ENCODE data around the gene IRF7. TPM values are rescaled to one million over a fixed set of nuclear protein-coding genes. Genes with fewer than 3 reads are reported as not detected.

IRF7 gene
- total and polyA plus RNA-seq, 8 donors, result 9.8 to 50.4 (median 14.3) TPM

DNA sequence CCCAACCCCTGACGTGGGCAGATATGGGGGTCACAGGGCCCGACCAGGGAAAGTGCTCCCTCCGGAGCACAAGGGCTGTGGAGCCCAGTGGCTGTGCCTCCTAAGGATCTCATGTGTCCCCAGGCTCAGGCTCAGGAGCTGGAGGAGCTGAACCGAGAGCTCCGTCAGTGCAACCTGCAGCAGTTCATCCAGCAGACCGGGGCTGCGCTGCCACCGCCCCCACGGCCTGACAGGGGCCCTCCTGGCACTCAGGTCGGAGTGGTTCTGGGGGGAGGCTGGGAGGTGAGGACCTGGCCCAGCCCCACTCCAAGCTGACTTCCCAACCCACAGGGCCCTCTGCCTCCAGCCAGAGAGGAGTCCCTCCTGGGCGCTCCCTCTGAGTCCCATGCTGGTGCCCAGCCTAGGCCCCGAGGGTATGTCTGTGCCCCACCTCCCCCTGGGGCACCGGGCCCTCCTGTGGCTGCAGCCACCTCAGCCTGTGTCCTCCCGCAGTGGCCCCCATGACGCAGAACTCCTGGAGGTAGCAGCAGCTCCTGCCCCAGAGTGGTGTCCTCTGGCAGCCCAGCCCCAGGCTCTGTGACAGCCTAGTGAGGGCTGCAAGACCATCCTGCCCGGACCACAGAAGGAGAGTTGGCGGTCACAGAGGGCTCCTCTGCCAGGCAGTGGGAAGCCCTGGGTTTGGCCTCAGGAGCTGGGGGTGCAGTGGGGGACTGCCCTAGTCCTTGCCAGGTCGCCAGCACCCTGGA is 52.5 kb downstream of the IRF7 start:
- peaks cover 0 to 13% of the 10 kb centered on the region in 2 donors for H3K36me3 ChIP-seq
- DNase-seq (peak in 1 of 4 donors; percentile 78), ATAC-seq (no peak)
- peaks cover 7 to 42% of the 10 kb centered on the region in 2 donors for H3K4me1 ChIP-seq
- peak overlapping the region in 1 of 2 donors; percentile 89 for H3K4me3 ChIP-seq
- TF ChIP-seq, protein P1, sequence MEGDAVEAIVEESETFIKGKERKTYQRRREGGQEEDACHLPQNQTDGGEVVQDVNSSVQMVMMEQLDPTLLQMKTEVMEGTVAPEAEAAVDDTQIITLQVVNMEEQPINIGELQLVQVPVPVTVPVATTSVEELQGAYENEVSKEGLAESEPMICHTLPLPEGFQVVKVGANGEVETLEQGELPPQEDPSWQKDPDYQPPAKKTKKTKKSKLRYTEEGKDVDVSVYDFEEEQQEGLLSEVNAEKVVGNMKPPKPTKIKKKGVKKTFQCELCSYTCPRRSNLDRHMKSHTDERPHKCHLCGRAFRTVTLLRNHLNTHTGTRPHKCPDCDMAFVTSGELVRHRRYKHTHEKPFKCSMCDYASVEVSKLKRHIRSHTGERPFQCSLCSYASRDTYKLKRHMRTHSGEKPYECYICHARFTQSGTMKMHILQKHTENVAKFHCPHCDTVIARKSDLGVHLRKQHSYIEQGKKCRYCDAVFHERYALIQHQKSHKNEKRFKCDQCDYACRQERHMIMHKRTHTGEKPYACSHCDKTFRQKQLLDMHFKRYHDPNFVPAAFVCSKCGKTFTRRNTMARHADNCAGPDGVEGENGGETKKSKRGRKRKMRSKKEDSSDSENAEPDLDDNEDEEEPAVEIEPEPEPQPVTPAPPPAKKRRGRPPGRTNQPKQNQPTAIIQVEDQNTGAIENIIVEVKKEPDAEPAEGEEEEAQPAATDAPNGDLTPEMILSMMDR (IDR thresholded peaks at IDR 0.05), result no peak
- H3K27me3 ChIP-seq, result peaks cover 0 to 23% of the 10 kb centered on the region in 2 donors
- H3K9me3 ChIP-seq, result no peaks in the 10 kb centered on the region
- H3K27ac ChIP-seq, result no peak overlapping the region
- intact Hi-C loops (cut with DNase I), result no loop called here

Small RNA genes within 50 kb of the gene (microRNA-seq; reads per million reads assigned to microRNA genes)
- 51.4 to 120 reads per million in 2 donors for gene MIR210

Other genes starting within 250 kb of the IRF7 start
- 1 to 10 TPM; 1.4 to 2.3 TPM for gene B4GALNT4, start 246.5 kb downstream of the IRF7 start, total RNA-seq
- gene B4GALNT4, start 246.5 kb downstream of the IRF7 start, polyA plus RNA-seq (ENCODE audit: insufficient read length in 6 of 6), result 10 to 100 TPM; 47.9 to 78.7 (median 59.0) TPM
- gene PKP3, start 221.7 kb downstream of the IRF7 start, total RNA-seq, result 10 to 100 TPM; 43.3 to 48.6 TPM
- gene PKP3, start 221.7 kb downstream of the IRF7 start, polyA plus RNA-seq (ENCODE audit: insufficient read length in 6 of 6), result 10 to 100 TPM; 11.0 to 15.5 (median 12.6) TPM
- gene SIGIRR, start 201.0 kb downstream of the IRF7 start, total RNA-seq, result 10 to 100 TPM; 59.0 to 74.8 TPM
- gene SIGIRR, start 201.0 kb downstream of the IRF7 start, polyA plus RNA-seq (ENCODE audit: insufficient read length in 6 of 6), result 10 to 100 TPM; 24.2 to 43.7 (median 30.3) TPM
- 10 to 100 TPM; 20.2 to 28.0 TPM for gene ANO9, start 173.9 kb downstream of the IRF7 start, total RNA-seq
- gene ANO9, start 173.9 kb downstream of the IRF7 start, polyA plus RNA-seq (ENCODE audit: insufficient read length in 6 of 6), result 1 to 10 TPM; 4.0 to 9.5 (median 7.3) TPM
- 10 to 100 TPM; 25.6 to 27.9 TPM for gene PTDSS2, start 165.7 kb downstream of the IRF7 start, total RNA-seq
- gene PTDSS2, start 165.7 kb downstream of the IRF7 start, polyA plus RNA-seq (ENCODE audit: insufficient read length in 6 of 6), result 10 to 100 TPM; 21.5 to 30.3 (median 24.8) TPM
- gene RNH1, start 108.7 kb downstream of the IRF7 start, total RNA-seq, result 100 to 1,000 TPM; 185 to 243 TPM
- gene RNH1, start 108.7 kb downstream of the IRF7 start, polyA plus RNA-seq (ENCODE audit: insufficient read length in 6 of 6), result 100 to 1,000 TPM in 1 of 6 donors, 10 to 100 TPM in 5; 69.3 to 112 (median 88.3) TPM
- gene HRAS, start 80.4 kb downstream of the IRF7 start, total RNA-seq, result 10 to 100 TPM; 43.2 to 52.4 TPM
- 10 to 100 TPM; 32.4 to 40.6 (median 37.1) TPM for gene HRAS, start 80.4 kb downstream of the IRF7 start, polyA plus RNA-seq (ENCODE audit: insufficient read length in 6 of 6)
- 1 to 10 TPM; 1.8 to 3.1 TPM for gene LRRC56, start 78.4 kb downstream of the IRF7 start, total RNA-seq
- gene LRRC56, start 78.4 kb downstream of the IRF7 start, polyA plus RNA-seq (ENCODE audit: insufficient read length in 6 of 6), result 1 to 10 TPM; 2.1 to 4.7 (median 2.9) TPM
- 1 to 10 TPM; 4.1 to 4.5 TPM for gene LMNTD2, start 55.2 kb downstream of the IRF7 start, total RNA-seq
- gene LMNTD2, start 55.2 kb downstream of the IRF7 start, polyA plus RNA-seq (ENCODE audit: insufficient read length in 6 of 6), result 1 to 10 TPM; 1.6 to 5.2 (median 2.5) TPM
- gene RASSF7, start 55.0 kb downstream of the IRF7 start, total RNA-seq, result 10 to 100 TPM; 42.1 to 57.2 TPM
- gene RASSF7, start 55.0 kb downstream of the IRF7 start, polyA plus RNA-seq (ENCODE audit: insufficient read length in 6 of 6), result 10 to 100 TPM; 17.6 to 31.1 (median 26.3) TPM
- 10 to 100 TPM; 23.9 to 32.7 TPM for gene PHRF1, start 39.5 kb downstream of the IRF7 start, total RNA-seq
- 10 to 100 TPM; 18.6 to 29.5 (median 23.5) TPM for gene PHRF1, start 39.5 kb downstream of the IRF7 start, polyA plus RNA-seq (ENCODE audit: insufficient read length in 6 of 6)
- gene CDHR5, start 9.0 kb upstream of the IRF7 start, total RNA-seq, result not detected
- gene CDHR5, start 9.0 kb upstream of the IRF7 start, polyA plus RNA-seq (ENCODE audit: insufficient read length in 6 of 6), result under 1 TPM; 0.46 to 0.77 (median 0.69) TPM
- gene SCT, start 11.2 kb upstream of the IRF7 start, total RNA-seq, result not detected
- 1 to 10 TPM; 1.6 to 3.0 (median 2.5) TPM for gene SCT, start 11.2 kb upstream of the IRF7 start, polyA plus RNA-seq (ENCODE audit: insufficient read length in 6 of 6)
- gene DRD4, start 21.3 kb upstream of the IRF7 start, total RNA-seq, result under 1 TPM; 0.29 to 0.52 TPM
- 1 to 10 TPM in 2 of 6 donors, under 1 TPM in 4; 0.51 to 1.0 (median 0.82) TPM for gene DRD4, start 21.3 kb upstream of the IRF7 start, polyA plus RNA-seq (ENCODE audit: insufficient read length in 6 of 6)
- gene DEAF1, start 79.3 kb upstream of the IRF7 start, total RNA-seq, result 10 to 100 TPM; 28.3 to 28.6 TPM
- gene DEAF1, start 79.3 kb upstream of the IRF7 start, polyA plus RNA-seq (ENCODE audit: insufficient read length in 6 of 6), result 10 to 100 TPM; 35.6 to 52.9 (median 41.0) TPM
- 10 to 100 TPM; 23.6 to 25.2 TPM for gene TMEM80, start 79.9 kb upstream of the IRF7 start, total RNA-seq
- 10 to 100 TPM; 26.9 to 34.5 (median 31.9) TPM for gene TMEM80, start 79.9 kb upstream of the IRF7 start, polyA plus RNA-seq (ENCODE audit: insufficient read length in 6 of 6)
- gene EPS8L2, start 90.3 kb upstream of the IRF7 start, total RNA-seq, result 100 to 1,000 TPM; 114 to 190 TPM
- gene EPS8L2, start 90.3 kb upstream of the IRF7 start, polyA plus RNA-seq (ENCODE audit: insufficient read length in 6 of 6), result 10 to 100 TPM; 52.5 to 92.2 (median 76.8) TPM
- gene TALDO1, start 131.5 kb upstream of the IRF7 start, total RNA-seq, result 100 to 1,000 TPM; 206 to 322 TPM
- gene TALDO1, start 131.5 kb upstream of the IRF7 start, polyA plus RNA-seq (ENCODE audit: insufficient read length in 6 of 6), result 100 to 1,000 TPM; 100 to 124 (median 115) TPM
- 10 to 100 TPM; 57.9 to 63.7 TPM for gene GATD1, start 161.5 kb upstream of the IRF7 start, total RNA-seq
- 10 to 100 TPM; 51.7 to 87.1 (median 67.1) TPM for gene GATD1, start 161.5 kb upstream of the IRF7 start, polyA plus RNA-seq (ENCODE audit: insufficient read length in 6 of 6)
- under 1 TPM in 1 of 2 donors, not detected in 1; 0.47 TPM for gene CEND1, start 174.1 kb upstream of the IRF7 start, total RNA-seq
- under 1 TPM; 0.11 to 0.42 (median 0.33) TPM for gene CEND1, start 174.1 kb upstream of the IRF7 start, polyA plus RNA-seq (ENCODE audit: insufficient read length in 6 of 6)
- 10 to 100 TPM; 28.9 to 29.4 TPM for gene SLC25A22, start 182.3 kb upstream of the IRF7 start, total RNA-seq
- gene SLC25A22, start 182.3 kb upstream of the IRF7 start, polyA plus RNA-seq (ENCODE audit: insufficient read length in 6 of 6), result 10 to 100 TPM; 12.5 to 23.9 (median 15.1) TPM
- 10 to 100 TPM; 13.8 to 18.6 TPM for gene PIDD1, start 189.3 kb upstream of the IRF7 start, total RNA-seq
- gene PIDD1, start 189.3 kb upstream of the IRF7 start, polyA plus RNA-seq (ENCODE audit: insufficient read length in 6 of 6), result 10 to 100 TPM in 5 of 6 donors, 1 to 10 TPM in 1; 9.7 to 13.7 (median 12.1) TPM
- 1,000 to 10,000 TPM; 1,620 to 1,802 TPM for gene RPLP2, start 194.0 kb upstream of the IRF7 start, total RNA-seq
- 1,000 to 10,000 TPM; 1,154 to 1,526 (median 1,296) TPM for gene RPLP2, start 194.0 kb upstream of the IRF7 start, polyA plus RNA-seq (ENCODE audit: insufficient read length in 6 of 6)
- gene PNPLA2, start 203.0 kb upstream of the IRF7 start, total RNA-seq, result 100 to 1,000 TPM in 1 of 2 donors, 10 to 100 TPM in 1; 96.3 to 128 TPM
- gene PNPLA2, start 203.0 kb upstream of the IRF7 start, polyA plus RNA-seq (ENCODE audit: insufficient read length in 6 of 6), result 10 to 100 TPM; 29.9 to 49.0 (median 39.8) TPM
- 10 to 100 TPM; 22.6 to 32.1 TPM for gene CRACR2B, start 212.0 kb upstream of the IRF7 start, total RNA-seq
- gene CRACR2B, start 212.0 kb upstream of the IRF7 start, polyA plus RNA-seq (ENCODE audit: insufficient read length in 6 of 6), result 10 to 100 TPM; 14.2 to 26.0 (median 19.9) TPM
- 100 to 1,000 TPM; 501 to 815 TPM for gene CD151, start 217.0 kb upstream of the IRF7 start, total RNA-seq
- 100 to 1,000 TPM; 122 to 182 (median 145) TPM for gene CD151, start 217.0 kb upstream of the IRF7 start, polyA plus RNA-seq (ENCODE audit: insufficient read length in 6 of 6)
- 100 to 1,000 TPM; 140 to 227 TPM for gene POLR2L, start 226.6 kb upstream of the IRF7 start, total RNA-seq
- 100 to 1,000 TPM in 3 of 6 donors, 10 to 100 TPM in 3; 65.2 to 121 (median 97.7) TPM for gene POLR2L, start 226.6 kb upstream of the IRF7 start, polyA plus RNA-seq (ENCODE audit: insufficient read length in 6 of 6)
- 100 to 1,000 TPM; 129 to 132 TPM for gene TSPAN4, start 226.9 kb upstream of the IRF7 start, total RNA-seq
- 10 to 100 TPM; 46.9 to 75.3 (median 73.2) TPM for gene TSPAN4, start 226.9 kb upstream of the IRF7 start, polyA plus RNA-seq (ENCODE audit: insufficient read length in 6 of 6)